ENCODE data around the gene PMP22.
"Not testable (repeated sequence)": the region's sequence is repeated elsewhere in the genome, so short reads cannot be mapped to it uniquely, and the experiment has no call there.

PMP22 gene

DNA sequence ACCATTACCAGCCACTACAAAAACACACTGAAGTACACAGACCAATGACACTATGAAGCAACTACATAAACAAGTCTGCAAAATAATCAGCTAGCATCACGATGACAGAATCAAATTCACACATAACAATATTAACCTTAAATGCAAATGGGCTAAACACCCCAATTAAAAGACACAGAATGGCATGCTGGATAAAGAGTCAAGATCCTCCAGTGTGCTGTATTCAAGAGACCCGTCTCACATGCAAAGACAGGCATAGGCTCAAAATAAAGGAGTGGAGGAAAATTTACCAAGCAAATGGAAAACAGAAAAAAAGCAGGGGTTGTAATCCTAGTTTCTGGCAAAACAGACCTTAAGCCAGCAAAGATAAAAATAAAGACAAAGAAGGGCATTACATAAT is 64.6 kb downstream of the PMP22 start:
- DNase-seq: not testable (repeated sequence)

DNA sequence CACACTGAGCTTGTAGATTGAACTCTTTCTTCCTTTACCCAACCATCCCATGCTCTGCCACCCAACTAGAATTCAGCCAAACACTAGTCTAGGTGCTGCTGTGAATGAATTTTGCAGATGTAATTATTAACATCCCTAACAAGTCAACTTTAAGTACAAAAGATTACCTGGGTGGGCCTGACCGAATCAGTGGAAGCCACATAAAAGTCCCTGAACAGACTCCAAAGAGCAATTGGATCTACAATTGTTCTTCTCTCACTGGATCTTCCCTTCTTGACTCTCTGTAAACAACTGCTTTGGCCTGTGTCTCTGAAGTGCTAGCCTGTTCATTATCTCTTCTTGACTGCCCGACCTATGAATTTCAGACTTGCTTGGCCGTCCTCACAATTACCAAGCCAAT is 67.9 kb downstream of the PMP22 start:
- no peak for DNase-seq

DNA sequence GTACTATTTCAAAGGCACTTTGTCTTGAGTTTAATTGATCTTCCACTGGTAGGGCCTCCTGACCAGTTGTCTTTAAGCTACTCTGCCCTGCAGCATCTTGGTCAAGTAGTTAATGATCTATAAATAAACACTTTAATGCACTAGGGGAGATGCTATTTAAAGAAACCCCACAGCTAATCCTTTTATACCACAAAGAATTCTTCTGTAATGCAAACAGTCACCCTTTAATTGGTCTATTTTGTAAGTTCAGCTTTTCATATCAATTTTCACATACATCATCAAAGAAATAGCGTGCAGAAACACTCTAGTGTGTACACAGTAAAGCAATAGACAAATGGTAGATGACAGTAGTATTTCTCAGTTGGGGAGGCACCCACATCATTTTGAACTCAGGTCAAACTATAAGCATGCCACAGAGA is 70.3 kb downstream of the PMP22 start:
- DNase-seq: no peak

DNA sequence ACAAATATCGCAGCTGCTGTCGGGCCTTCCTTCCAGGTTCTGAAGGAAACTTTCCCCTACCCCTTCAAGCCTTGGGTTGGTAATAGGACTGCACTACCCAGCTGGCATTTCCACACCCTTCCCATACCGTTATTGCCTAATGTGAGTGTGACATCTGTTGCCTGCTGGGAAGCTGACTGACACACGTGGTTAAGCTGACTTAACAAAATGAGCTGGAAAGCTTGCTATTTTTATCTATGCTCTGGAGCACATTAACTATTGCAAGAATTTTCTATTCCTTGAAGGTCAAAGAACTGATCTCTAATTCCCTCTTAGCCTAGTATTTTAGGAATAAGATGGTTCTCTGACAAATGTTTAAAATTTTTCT is 79.5 kb downstream of the PMP22 start:
- DNase-seq: peak; percentile 20

DNA sequence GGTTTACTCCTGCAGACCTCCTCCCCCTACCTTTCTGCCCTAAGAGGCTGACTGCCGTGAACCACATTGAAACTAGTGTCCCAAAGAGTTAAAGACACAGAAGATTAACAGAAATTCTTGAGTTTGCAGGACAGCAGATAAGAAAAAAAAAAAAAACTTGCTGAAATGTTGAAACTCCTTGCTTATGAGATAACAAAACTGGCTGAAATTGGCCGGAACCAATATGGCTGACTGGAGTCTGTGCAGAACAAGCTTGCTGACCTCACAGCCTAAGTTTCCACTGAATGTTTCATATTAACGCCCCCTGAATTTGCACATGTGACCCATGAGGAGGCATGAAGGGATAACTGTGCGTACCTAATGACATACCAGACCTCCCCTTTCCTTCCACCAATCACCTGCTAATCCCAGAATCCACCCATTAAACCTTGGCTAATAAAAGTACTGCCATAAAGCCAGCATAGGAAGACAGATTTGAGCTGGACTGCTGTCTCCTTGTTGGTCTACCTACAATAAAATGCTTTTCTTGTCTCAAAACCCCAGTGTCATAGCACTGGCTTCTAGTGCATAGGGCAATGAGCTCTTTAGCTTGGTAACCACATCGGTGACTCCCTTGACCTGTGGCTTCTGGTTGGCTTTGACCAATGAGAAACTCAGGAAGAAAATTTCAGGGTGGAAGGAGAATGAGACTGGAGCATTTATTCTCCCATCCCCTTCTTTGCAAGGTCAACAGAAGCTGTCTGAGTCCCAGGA is 80.1 kb downstream of the PMP22 start:
- DNase-seq: peak; percentile 43

DNA sequence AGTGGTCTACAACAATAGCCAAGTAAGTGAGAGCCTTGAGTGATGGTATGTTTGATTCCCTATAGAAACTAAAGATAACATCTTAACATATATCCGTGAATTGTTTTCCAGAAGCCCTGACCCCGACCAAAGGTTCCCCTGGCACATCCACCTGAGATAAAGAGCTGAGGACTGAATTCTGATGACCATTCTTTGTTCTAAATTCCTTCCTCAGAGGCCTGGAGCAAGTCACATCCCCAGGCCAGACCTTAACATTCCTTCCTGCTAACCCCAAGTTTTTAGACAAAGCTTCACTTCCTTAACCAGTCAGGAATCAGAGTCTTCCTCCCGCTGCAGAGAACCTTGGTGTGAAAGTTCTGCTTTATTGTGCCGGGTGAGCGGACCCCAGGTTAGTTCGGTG is 83.3 kb downstream of the PMP22 start:
- no peak for DNase-seq

DNA sequence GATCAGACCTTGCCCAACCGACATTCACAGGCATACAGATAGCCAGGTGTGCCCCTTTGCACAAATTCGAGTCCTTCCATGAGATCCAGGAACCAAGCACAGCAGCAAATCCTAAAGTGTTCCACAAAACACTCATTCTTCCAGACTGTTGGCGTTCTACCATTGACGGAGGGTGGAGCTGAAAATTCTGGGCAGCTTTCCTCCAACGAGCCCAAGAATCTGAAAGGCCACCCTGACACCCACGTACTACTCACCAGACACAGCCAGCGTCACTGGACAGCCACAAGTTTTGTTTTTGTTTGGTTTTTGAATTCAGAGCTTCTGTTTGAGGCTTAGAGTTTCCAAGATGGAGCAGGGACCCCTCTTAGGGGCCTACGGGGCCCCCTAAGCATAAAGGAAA is 83.8 kb downstream of the PMP22 start:
- DNase-seq: no peak

DNA sequence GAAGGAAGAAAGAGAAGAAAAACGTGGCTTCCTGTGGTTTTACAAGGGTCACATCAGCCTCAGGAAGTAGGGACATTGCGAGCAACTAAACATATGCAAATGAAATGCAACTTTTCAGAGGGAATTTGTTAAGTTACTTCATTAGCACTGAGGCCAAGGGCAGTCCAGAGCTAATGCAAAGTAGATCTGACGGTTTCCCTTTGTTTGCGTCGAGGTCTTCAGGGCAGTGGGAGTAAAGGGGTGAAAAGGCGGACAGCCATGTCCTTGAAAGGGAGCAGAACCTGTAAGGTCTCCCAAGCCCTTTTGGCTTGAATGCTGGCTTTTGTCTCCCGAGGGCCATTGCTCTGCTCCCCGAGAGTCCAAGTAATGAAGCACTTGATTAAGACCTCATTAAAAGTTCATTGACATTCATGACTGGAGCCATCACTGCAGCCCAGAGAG is 85.0 kb downstream of the PMP22 start:
- no peak for DNase-seq
